GM12874 (cell line): ENCODE data around the gene KCNMB2.

Source experiments
- TF ChIP-seq, protein P1 (sequence below): IDR thresholded peaks from 2 replicates; pipeline ENCODE4 v1.5.1; 2011; ENCODE audit warnings: low read depth, mild to moderate bottlenecking, control low read depth, low read length, moderate library complexity; ENCODE audit not compliant: insufficient read depth

Gene KCNMB2

DNA sequence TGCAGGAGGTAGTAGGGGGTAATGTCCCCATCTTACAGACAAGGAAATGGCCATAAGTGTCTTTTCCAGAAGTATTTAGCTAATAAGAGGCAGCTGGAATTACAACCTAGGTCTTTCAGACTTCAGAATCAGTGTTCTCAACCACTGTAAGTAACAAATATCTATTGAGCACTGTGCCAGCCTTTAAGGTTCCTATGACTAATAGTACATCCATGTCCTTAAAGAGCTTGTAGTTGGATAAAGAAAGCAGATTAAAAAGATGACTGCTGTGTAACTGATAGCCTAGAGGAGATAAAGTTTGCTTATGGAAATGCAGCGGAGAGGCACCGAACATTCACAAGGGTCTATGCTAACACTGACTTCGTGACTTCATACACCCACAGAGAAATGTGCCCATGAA, 136.0 kb downstream of the KCNMB2 start:
- TF ChIP-seq, protein P1, sequence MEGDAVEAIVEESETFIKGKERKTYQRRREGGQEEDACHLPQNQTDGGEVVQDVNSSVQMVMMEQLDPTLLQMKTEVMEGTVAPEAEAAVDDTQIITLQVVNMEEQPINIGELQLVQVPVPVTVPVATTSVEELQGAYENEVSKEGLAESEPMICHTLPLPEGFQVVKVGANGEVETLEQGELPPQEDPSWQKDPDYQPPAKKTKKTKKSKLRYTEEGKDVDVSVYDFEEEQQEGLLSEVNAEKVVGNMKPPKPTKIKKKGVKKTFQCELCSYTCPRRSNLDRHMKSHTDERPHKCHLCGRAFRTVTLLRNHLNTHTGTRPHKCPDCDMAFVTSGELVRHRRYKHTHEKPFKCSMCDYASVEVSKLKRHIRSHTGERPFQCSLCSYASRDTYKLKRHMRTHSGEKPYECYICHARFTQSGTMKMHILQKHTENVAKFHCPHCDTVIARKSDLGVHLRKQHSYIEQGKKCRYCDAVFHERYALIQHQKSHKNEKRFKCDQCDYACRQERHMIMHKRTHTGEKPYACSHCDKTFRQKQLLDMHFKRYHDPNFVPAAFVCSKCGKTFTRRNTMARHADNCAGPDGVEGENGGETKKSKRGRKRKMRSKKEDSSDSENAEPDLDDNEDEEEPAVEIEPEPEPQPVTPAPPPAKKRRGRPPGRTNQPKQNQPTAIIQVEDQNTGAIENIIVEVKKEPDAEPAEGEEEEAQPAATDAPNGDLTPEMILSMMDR: no peak

DNA sequence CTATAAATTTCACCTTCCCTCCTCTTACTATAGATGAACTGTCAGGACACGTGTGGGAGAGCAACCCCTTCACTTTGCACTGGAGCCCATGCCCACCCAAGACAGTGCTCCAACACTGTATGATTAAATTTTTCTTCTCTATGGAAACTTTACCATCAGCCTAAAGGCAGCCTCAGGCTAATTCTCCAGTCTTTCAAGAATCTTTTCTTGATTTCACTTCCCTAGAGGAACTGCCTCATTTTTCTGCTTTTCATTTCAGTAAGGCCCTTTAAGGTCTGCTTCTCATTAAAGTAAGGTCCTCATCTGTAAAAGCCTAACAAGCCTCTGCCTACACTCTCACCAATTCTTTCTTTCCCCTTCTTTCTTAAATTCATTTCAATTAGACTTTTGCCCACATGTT, 137.3 kb downstream of the KCNMB2 start:
- TF ChIP-seq, protein P1: no peak

DNA sequence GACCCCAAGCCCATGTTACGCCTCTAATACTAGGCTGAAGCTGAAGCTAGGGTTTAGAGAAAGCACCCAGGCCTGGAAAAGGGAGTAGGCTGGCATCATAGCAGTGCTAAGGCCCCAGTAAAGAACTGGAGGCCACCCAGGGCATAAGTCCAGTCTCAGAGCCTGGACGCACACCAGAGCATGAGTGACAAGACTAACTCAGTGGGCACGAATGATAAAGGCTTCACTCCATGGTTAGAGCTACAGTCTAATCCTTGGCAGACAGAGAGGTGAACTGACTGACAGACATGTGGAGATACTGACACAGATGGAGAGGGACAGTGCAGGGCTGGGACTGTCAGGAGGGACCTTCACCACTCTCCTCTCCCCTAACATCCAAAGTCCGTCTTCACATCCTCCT, 139.8 kb downstream of the KCNMB2 start:
- TF ChIP-seq, protein P1: no peak

DNA sequence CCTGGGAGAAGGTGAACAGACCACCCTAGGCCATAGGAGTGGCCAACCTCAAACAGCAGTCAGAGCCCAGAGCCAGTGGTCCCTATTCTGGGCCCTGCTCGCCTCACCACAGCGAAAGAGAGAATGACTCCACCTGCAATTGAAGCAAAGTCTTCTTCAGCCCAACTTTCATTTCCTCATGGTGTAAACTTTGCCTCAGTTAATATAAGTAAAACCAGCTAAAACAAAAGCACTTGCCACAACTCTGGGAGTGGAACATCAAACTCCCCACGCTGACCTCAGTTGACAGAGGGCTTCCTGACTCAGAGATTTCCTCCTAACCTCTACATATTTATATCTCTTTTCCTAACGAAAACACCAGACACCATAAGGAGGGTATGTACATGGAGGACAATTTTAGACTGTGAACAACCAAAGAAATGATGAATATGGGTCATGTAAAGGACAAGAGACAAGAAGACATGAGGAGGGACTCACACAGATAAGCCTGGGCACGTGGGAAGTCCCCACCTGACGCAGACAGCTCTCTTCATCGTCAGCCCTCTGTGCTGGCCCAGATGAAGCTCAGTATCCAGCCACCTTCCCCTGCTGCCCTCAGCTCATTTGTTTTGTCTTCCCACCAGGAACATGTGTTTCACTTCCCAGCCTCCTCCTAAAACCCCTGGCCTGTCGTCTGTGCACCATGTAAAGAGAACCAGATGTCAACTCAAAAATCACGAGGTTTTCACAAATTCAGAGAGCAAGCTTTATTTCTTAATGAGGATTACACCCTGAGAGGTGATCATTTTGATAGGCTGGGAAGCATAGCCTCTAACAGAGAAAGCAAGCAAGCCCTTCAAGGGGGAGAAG, 140.9 kb downstream of the KCNMB2 start:
- TF ChIP-seq, protein P1: no peak

DNA sequence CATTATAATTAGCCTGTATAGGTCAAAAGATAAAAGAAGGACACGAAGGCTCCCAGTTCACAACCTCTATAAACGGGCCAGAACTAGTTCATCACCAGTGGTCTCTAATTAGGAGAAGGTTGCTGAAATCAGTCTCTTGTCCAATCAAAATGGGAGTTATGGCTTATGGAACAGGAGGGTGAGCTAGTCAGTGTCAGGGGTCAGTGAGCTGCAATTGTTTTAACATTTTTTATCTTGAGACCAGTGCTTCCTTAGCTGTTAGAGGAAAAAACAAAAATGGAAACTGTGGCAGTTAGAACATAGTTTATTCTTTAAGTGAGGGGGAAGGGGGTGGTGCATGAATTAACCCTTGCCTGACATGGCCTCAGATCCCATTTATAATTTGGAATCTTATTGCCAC, 141.7 kb downstream of the KCNMB2 start:
- TF ChIP-seq, protein P1: no peak

DNA sequence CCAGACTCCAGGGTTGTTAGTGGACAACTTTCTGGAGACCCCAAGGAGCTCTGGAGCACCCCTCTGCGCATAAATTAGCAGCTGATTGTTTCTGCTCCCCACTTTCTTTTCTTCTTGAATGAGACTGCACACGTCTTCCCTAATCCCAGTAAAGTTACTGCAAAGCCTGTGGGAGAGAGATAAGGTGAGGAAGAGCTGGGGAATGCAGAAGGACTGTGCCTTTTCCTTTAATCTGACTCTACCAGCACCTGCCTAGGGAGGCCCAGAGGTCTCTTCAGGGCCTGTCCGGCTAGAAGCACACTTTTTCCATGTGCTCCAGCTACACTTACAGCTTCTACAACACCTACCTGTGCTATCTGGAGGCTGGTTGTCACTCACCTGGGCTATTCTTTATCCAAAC, 143.8 kb downstream of the KCNMB2 start:
- TF ChIP-seq, protein P1: no peak

DNA sequence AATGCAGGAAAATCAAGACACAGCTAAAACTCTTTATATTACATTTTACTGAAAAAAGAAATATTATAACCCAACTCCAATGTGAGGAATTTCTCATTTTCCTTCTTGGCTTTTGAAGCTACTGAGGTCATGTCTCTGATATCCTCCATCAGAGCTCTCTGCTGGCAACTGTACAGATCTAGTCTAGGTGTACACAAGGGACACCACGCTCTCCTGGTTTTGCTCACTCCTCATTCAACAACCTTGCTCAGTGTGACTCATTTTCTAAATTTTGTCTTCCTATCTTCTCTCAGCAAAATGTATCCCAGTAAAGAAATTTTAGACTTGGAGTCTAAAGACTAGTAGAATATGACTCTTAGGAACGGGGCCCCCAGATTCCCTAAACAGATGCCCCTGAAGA, 144.3 kb downstream of the KCNMB2 start:
- TF ChIP-seq, protein P1: no peak
